B cell (primary cell): ENCODE measurements around the gene GOLIM4. TPM values are rescaled to one million over a fixed set of nuclear protein-coding genes. Genes with fewer than 3 reads are reported as not detected.

Source experiments
- ATAC-seq: fragments of 200-7000 bp; cut with Tn5 transposase; one replicate; pipeline ENCODE4 v1.10.0; 2021; ENCODE audit warnings: low read depth, mild to moderate bottlenecking, moderate number of reproducible peaks, moderate library complexity
- CTCF ChIA-PET: fragments of 350-600 bp; sonication (Branson Sonifier 250); formaldehyde crosslinking; loops from one replicate; lab custom pipeline; 2021; ENCODE audit warnings: antibody characterized with exemption, inconsistent platforms; lab: Charles Lee
- POLR2A ChIA-PET: fragments of 350-600 bp; sonication (Branson Sonifier 250); formaldehyde crosslinking; loops from one replicate; lab custom pipeline; 2021; ENCODE audit warnings: antibody characterized with exemption; lab: Charles Lee
- DNase-seq: peaks from one replicate; pipeline ENCODE4 v3.0.0; 2013
- H2AFZ ChIP-seq: 2 replicates; pipeline ENCODE4 v1.6.1; 2012; ENCODE audit warnings: mild to moderate bottlenecking, low read depth, low read length; ENCODE audit not compliant: insufficient read depth, poor library complexity, severe bottlenecking
- H3K27ac ChIP-seq, 2 donors: 1 replicate in 1 of 2; 2 replicates in 1 of 2; pipeline ENCODE4 v1.5.1; 2012 to 2013; ENCODE audit warnings: low read length in 2 of 2, mild to moderate bottlenecking in 2 of 2, moderate library complexity in 1 of 2
- H3K27me3 ChIP-seq, 4 experiments: fragments of 200-600 bp in 1 of 4; sonication (generic) in 1 of 4; replicated peaks in 1 of 4; 1 replicate in 2 of 4; 2 replicates in 2 of 4; pipeline versions ENCODE4 v1.6.1 to v1.7.0; 2013 to 2016; ENCODE audit warnings: low read length in 3 of 4, mild to moderate bottlenecking in 2 of 4, mixed read lengths in 1 of 4, moderate library complexity in 1 of 4; ENCODE audit not compliant: insufficient read depth in 4 of 4, control insufficient read depth in 3 of 4; ENCODE audit errors: control extremely low read depth in 1 of 4
- H3K36me3 ChIP-seq, 2 experiments: replicated peaks in 1 of 2; 1 replicate in 1 of 2; 2 replicates in 1 of 2; pipeline versions ENCODE4 v1.6.1 to v1.7.1; 2013; ENCODE audit warnings: low read length in 1 of 2; ENCODE audit not compliant: insufficient read depth in 2 of 2, control insufficient read depth in 1 of 2; ENCODE audit errors: control extremely low read depth in 1 of 2, extremely low read depth in 1 of 2
- H3K4me1 ChIP-seq, 2 donors: fragments of 200-600 bp in 1 of 2; sonication (generic) in 1 of 2; 1 replicate in 1 of 2; 2 replicates in 1 of 2; pipeline versions ENCODE4 v1.5.1 to v1.6.1; 2013 to 2017; ENCODE audit warnings: low read length in 2 of 2; ENCODE audit not compliant: control insufficient read depth in 2 of 2, insufficient read depth in 2 of 2
- H3K4me2 ChIP-seq: replicated peaks from 2 replicates; pipeline ENCODE3; 2012; ENCODE audit warnings: mild to moderate bottlenecking, low read depth, low read length; ENCODE audit not compliant: poor library complexity, severe bottlenecking
- H3K4me3 ChIP-seq, 5 experiments: fragments of 200-600 bp in 1 of 5; sonication (generic) in 1 of 5; 1 replicate in 3 of 5; 2 replicates in 2 of 5; pipeline versions ENCODE4 v1.5.1 to v1.7.0; 2011 to 2016; ENCODE audit warnings: low read length in 4 of 5, mild to moderate bottlenecking in 4 of 5, low read depth in 2 of 5, control low read depth in 1 of 5, moderate library complexity in 1 of 5; ENCODE audit not compliant: insufficient read depth in 1 of 5; ENCODE audit errors: control extremely low read depth in 1 of 5, extremely low read depth in 1 of 5
- H3K79me2 ChIP-seq: fragments of 200-600 bp; sonication (generic); one replicate; pipeline ENCODE4 v1.6.0; 2016; ENCODE audit warnings: low read length; ENCODE audit not compliant: control insufficient read depth, insufficient read depth
- H3K9ac ChIP-seq: fragments of 200-600 bp; sonication (generic); 2 replicates; pipeline ENCODE4 v1.6.1; 2017; ENCODE audit warnings: mild to moderate bottlenecking, low read length, moderate library complexity
- H3K9me3 ChIP-seq, 3 donors: one replicate each; pipeline versions ENCODE4 v1.6.1 to v1.7.1; 2013; ENCODE audit warnings: low read length in 2 of 3; ENCODE audit not compliant: control insufficient read depth in 2 of 3, insufficient read depth in 1 of 3; ENCODE audit errors: control extremely low read depth in 1 of 3
- H4K20me1 ChIP-seq: 2 replicates; pipeline ENCODE4 v1.6.0; 2012; ENCODE audit warnings: mild to moderate bottlenecking, low read length; ENCODE audit not compliant: insufficient read depth, control insufficient read depth, poor library complexity, severe bottlenecking
- H3K27ac Mint-ChIP-seq: one replicate; pipeline ENCODE4 v1.8.0; 2021; ENCODE audit warnings: mixed read lengths
- H3K27me3 Mint-ChIP-seq: one replicate; pipeline ENCODE4 v1.8.0; 2021; ENCODE audit warnings: mixed read lengths
- H3K4me1 Mint-ChIP-seq: one replicate; pipeline ENCODE4 v1.8.0; 2021; ENCODE audit warnings: mixed read lengths
- H3K4me3 Mint-ChIP-seq: one replicate; pipeline ENCODE4 v1.8.0; 2021; ENCODE audit warnings: mixed read lengths
- H3K9me3 Mint-ChIP-seq: one replicate; pipeline ENCODE4 v1.8.0; 2022; ENCODE audit warnings: mixed read lengths; ENCODE audit not compliant: insufficient read depth
- EZH2 ChIP-seq: IDR thresholded peaks from 2 replicates; pipeline ENCODE4 v1.6.1; 2012; ENCODE audit warnings: borderline replicate concordance, low read depth, mild to moderate bottlenecking, moderate library complexity, low read length; ENCODE audit not compliant: insufficient read depth, poor library complexity, severe bottlenecking
- WGBS: methylation state at CpG from one replicate; pipeline ENCODE4 v1.1.5; 2013; ENCODE audit warnings: missing lambda C conversion rate; ENCODE audit not compliant: insufficient coverage; 5-methylcytosine and 5-hydroxymethylcytosine counted together
- intact Hi-C: fragments of 100-400 bp; cut with micrococcal nuclease; formaldehyde crosslinking; loops from one replicate; pipeline ENCODE4 v1.10.0; 2022
- polyA plus RNA-seq: library from polyadenylated mRNA; depleted of rRNA; stranded (reverse); fragments of >200 nt; gene quantifications from 2 replicates; pipeline ENCODE4 v1.2.3, GENCODE V29; 2012
- total RNA-seq, 2 donors: library from RNA; stranded (reverse); fragments of 120-200 nt in 1 of 2; gene quantifications; 1 replicate in 1 of 2; 2 replicates in 1 of 2; pipeline versions ENCODE4 v1.2.3 to v1.2.4, GENCODE V29; 2013 to 2022
- TF ChIP-seq, protein P1 (sequence below): fragments of 200-600 bp; IDR thresholded peaks from one replicate; pipeline ENCODE4 v1.8.0; 2022; ENCODE audit warnings: antibody characterized with exemption, mild to moderate bottlenecking

GOLIM4 gene
- total and polyA plus RNA-seq, 2 donors (not counting 1 experiment from before 2014, with no cell fraction given) = 2.5 to 9.3 TPM

DNA sequence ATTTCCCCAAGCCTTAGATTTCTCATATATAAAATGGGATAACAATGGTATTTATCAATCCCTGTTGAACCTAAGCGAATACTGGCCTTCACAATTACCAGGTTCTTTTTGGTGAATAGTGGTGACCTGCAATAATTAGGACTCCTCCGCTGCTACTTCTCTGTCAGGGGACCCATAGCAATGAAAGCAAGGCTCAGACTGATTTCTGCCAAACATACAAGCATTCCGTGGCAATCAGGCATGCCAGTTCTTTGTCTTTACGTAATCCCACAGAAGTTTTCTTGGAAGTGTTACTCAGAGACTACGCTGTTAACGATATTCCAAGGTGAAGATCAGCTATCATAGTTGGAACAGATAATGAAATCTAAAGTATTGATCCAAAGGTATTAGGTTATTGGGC is 105.7 kb downstream of the GOLIM4 start:
- Mint-ChIP-seq H3K27ac (no peak overlapping the region), H3K4me3 (no peak overlapping the region), H3K27me3 (peaks cover 10% of the 10 kb centered on the region), H3K9me3 (no peaks in the 10 kb centered on the region), H3K4me1 (no peaks in the 10 kb centered on the region)
- CTCF ChIA-PET = no interaction called here
- ATAC-seq (no peak), DNase-seq (no peak)
- 85% methylated on average over 2 of the region's 6 CpGs for WGBS
- POLR2A ChIA-PET = no interaction called here
- TF ChIP-seq EZH2 = no peak
- TF ChIP-seq, protein P1, sequence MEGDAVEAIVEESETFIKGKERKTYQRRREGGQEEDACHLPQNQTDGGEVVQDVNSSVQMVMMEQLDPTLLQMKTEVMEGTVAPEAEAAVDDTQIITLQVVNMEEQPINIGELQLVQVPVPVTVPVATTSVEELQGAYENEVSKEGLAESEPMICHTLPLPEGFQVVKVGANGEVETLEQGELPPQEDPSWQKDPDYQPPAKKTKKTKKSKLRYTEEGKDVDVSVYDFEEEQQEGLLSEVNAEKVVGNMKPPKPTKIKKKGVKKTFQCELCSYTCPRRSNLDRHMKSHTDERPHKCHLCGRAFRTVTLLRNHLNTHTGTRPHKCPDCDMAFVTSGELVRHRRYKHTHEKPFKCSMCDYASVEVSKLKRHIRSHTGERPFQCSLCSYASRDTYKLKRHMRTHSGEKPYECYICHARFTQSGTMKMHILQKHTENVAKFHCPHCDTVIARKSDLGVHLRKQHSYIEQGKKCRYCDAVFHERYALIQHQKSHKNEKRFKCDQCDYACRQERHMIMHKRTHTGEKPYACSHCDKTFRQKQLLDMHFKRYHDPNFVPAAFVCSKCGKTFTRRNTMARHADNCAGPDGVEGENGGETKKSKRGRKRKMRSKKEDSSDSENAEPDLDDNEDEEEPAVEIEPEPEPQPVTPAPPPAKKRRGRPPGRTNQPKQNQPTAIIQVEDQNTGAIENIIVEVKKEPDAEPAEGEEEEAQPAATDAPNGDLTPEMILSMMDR = no peak
- Histone ChIP-seq H3K27me3 (peaks cover 0 to 5% (median 0%) of the 10 kb centered on the region in 4 experiments), H3K79me2 (no peaks in the 10 kb centered on the region), H3K4me3 (no peak overlapping the region), H3K27ac (no peak overlapping the region), H4K20me1 (no peaks in the 10 kb centered on the region), H3K36me3 (no peaks in the 10 kb centered on the region), H3K4me1 (no peaks in the 10 kb centered on the region), H3K4me2 (no peak overlapping the region), H2AFZ (no peak overlapping the region), H3K9me3 (peaks cover 0 to 1% (median 0%) of the 10 kb centered on the region in 3 donors), H3K9ac (no peak overlapping the region)
- intact Hi-C loops = no loop called here

DNA sequence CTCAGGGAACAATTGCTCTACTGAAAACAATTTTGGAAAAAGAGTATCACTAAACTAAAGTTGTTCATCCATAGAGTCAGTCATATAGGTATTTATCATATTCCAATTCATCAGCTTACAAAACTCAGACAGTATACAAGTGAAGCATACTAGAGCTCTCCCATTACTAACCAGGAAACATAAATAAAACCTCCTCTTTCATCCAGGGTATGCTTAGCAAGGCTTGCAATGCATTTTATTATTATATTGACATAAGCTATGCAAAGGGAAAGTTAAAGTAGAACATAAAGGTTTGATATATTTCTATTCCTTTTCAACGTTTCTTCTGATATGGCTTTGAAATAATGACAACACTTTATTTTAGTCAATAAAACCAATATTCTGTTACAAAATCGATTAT is 106.7 kb downstream of the GOLIM4 start:
- intact Hi-C loops = no loop called here
- Mint-ChIP-seq H3K4me1 (no peaks in the 10 kb centered on the region), H3K27ac (no peak overlapping the region), H3K9me3 (no peaks in the 10 kb centered on the region), H3K27me3 (peaks cover 10% of the 10 kb centered on the region), H3K4me3 (no peak overlapping the region)
- H3K4me3 ChIP-seq = no peak overlapping the region
- DNase-seq (no peak), ATAC-seq (no peak)
- ChIA-PET CTCF (no interaction called here), POLR2A (no interaction called here)
- no peak overlapping the region for H3K27ac ChIP-seq
- H3K36me3 ChIP-seq = no peaks in the 10 kb centered on the region
- no peaks in the 10 kb centered on the region for H3K4me1 ChIP-seq
- no peak overlapping the region for H2AFZ ChIP-seq
- no peaks in the 10 kb centered on the region for H4K20me1 ChIP-seq
- H3K9me3 ChIP-seq = peaks cover 0 to 1% (median 0%) of the 10 kb centered on the region in 3 donors
- no peaks in the 10 kb centered on the region for H3K79me2 ChIP-seq
- no peak for TF ChIP-seq EZH2
- TF ChIP-seq, protein P1 = no peak
- H3K9ac ChIP-seq = no peak overlapping the region
- no CpG with 5 or more reads among the region's 2 CpGs for WGBS
- H3K4me2 ChIP-seq = no peak overlapping the region
- peaks cover 0 to 5% (median 0%) of the 10 kb centered on the region in 4 experiments for H3K27me3 ChIP-seq
